ACC112 (cell line): ENCODE results near the gene ZNF197.
"Not testable (repeated sequence)": the region's sequence is repeated elsewhere in the genome, so short reads cannot be mapped to it uniquely, and the experiment has no call there.

Experiments
- H2AFZ ChIP-seq: fragments of 200-600 bp; sonication (generic); one replicate; pipeline ENCODE4 v1.6.0; 2017; ENCODE audit warnings: antibody characterized with exemption, low read length; ENCODE audit not compliant: unreplicated experiment
- H3K27ac ChIP-seq: fragments of 200-600 bp; sonication (generic); 2 replicates; pipeline ENCODE4 v1.5.1; 2014; ENCODE audit warnings: low read depth, mild to moderate bottlenecking, antibody characterized with exemption, low read length, moderate library complexity
- H3K27me3 ChIP-seq: fragments of 200-600 bp; sonication (generic); 2 replicates; pipeline ENCODE4 v1.6.1; 2014; ENCODE audit warnings: mild to moderate bottlenecking, antibody characterized with exemption, low read length, moderate library complexity, mixed read lengths; ENCODE audit not compliant: insufficient read depth
- H3K36me3 ChIP-seq: fragments of 200-600 bp; sonication (generic); 2 replicates; pipeline ENCODE4 v1.6.1; 2016; ENCODE audit warnings: mild to moderate bottlenecking, antibody characterized with exemption, low read length, moderate library complexity, mixed read lengths; ENCODE audit not compliant: insufficient read depth
- H3K4me1 ChIP-seq: fragments of 200-600 bp; sonication (generic); one replicate; pipeline ENCODE4 v1.6.1; 2016; ENCODE audit warnings: low read length, mixed read lengths; ENCODE audit not compliant: insufficient read depth, unreplicated experiment, control insufficient read depth
- H3K4me3 ChIP-seq: fragments of 200-600 bp; sonication (generic); 2 replicates; pipeline ENCODE4 v1.5.1; 2014; ENCODE audit warnings: mild to moderate bottlenecking, low read depth, low read length
- H3K79me2 ChIP-seq: fragments of 200-600 bp; sonication (generic); one replicate; pipeline ENCODE4 v1.6.0; 2016; ENCODE audit warnings: low read length; ENCODE audit not compliant: control insufficient read depth, unreplicated experiment, insufficient read depth

ZNF197 gene

GRCh38 chr3:44624749-44625480, at the start of gene ZNF197:
TSS of gene ZNF197 (plus strand) at chr3:44625036. CDS start at chr3:44629155, 4,119 bp downstream.
- peaks cover 9% of the 10 kb centered on the region for H3K4me1 ChIP-seq
- H3K27me3 ChIP-seq = no peaks in the 10 kb centered on the region
- H3K79me2 ChIP-seq = peaks cover 39% of the 10 kb centered on the region
- H2AFZ ChIP-seq = peak within 1 kb of the TSS; percentile 97
- peaks cover 15% of the 10 kb centered on the region for H3K36me3 ChIP-seq
- H3K27ac ChIP-seq = peak within 1 kb of the TSS; percentile 61
- H3K4me3 ChIP-seq = peak within 1 kb of the TSS; percentile 93

- Histone ChIP-seq H3K4me1 (no peaks in the 10 kb centered on the region), H3K79me2 (no peaks in the 10 kb centered on the region), H3K4me3 (no peak overlapping the region), H3K36me3 (peaks cover 6% of the 10 kb centered on the region; the same call in 1 of the 2 replicates), H3K27me3 (no peaks in the 10 kb centered on the region), H3K27ac (no peak overlapping the region), H2AFZ (no peak overlapping the region)
These were observed 48.2 kb upstream of the ZNF197 start for GRCh38 chr3:44576613-44577012.

GRCh38 chr3:44577354-44577952, 47.4 kb upstream of the ZNF197 start:
- H2AFZ ChIP-seq, H3K27me3 ChIP-seq, H3K4me3 ChIP-seq, H3K36me3 ChIP-seq, H3K4me1 ChIP-seq, H3K27ac ChIP-seq, H3K79me2 ChIP-seq: not testable (repeated sequence)

- H3K4me1 ChIP-seq, H2AFZ ChIP-seq, H3K36me3 ChIP-seq, H3K27ac ChIP-seq, H3K4me3 ChIP-seq, H3K79me2 ChIP-seq, H3K27me3 ChIP-seq: not testable (repeated sequence)
These were observed 46.5 kb upstream of the ZNF197 start for GRCh38 chr3:44578316-44578715.

GRCh38 chr3:44578924-44579515, 45.8 kb upstream of the ZNF197 start:
- H3K27me3 ChIP-seq, H3K4me1 ChIP-seq, H2AFZ ChIP-seq, H3K27ac ChIP-seq, H3K4me3 ChIP-seq, H3K79me2 ChIP-seq, H3K36me3 ChIP-seq: not testable (repeated sequence)

GRCh38 chr3:44579749-44580148, 45.1 kb upstream of the ZNF197 start:
- not testable (repeated sequence) for H3K27me3 ChIP-seq, H3K27ac ChIP-seq, H3K79me2 ChIP-seq, H3K4me1 ChIP-seq, H3K4me3 ChIP-seq, H2AFZ ChIP-seq, H3K36me3 ChIP-seq

- H3K4me3 ChIP-seq, H3K27ac ChIP-seq, H2AFZ ChIP-seq, H3K36me3 ChIP-seq, H3K79me2 ChIP-seq, H3K27me3 ChIP-seq, H3K4me1 ChIP-seq: not testable (repeated sequence)
These were observed 43.9 kb upstream of the ZNF197 start for GRCh38 chr3:44580971-44581370.

GRCh38 chr3:44584646-44585501, 40.0 kb upstream of the ZNF197 start, which contains the start of gene ZNF660:
TSS of gene ZNF660 (plus strand) at chr3:44584964. CDS start at chr3:44594194, 9,230 bp downstream.
- Histone ChIP-seq H3K27me3 (no peaks in the 10 kb centered on the region), H3K4me1 (no peaks in the 10 kb centered on the region), H3K4me3 (peak within 1 kb of the TSS; percentile 85), H3K27ac (peak within 1 kb of the TSS; percentile 66), H3K79me2 (no peaks in the 10 kb centered on the region), H3K36me3 (peaks cover 28% of the 10 kb centered on the region), H2AFZ (peak within 1 kb of the TSS; percentile 97)

- Histone ChIP-seq H3K4me3 (no peak overlapping the region), H3K79me2 (no peaks in the 10 kb centered on the region), H3K4me1 (no peaks in the 10 kb centered on the region), H2AFZ (no peak overlapping the region), H3K36me3 (peaks cover 54% of the 10 kb centered on the region), H3K27ac (no peak overlapping the region), H3K27me3 (no peaks in the 10 kb centered on the region)
These were observed 28.2 kb upstream of the ZNF197 start for GRCh38 chr3:44596621-44597020.

GRCh38 chr3:44601749-44602148, 23.1 kb upstream of the ZNF197 start:
- no peak overlapping the region for H3K27ac ChIP-seq
- no peaks in the 10 kb centered on the region for H3K4me1 ChIP-seq
- H3K4me3 ChIP-seq = no peak overlapping the region
- peaks cover 12% of the 10 kb centered on the region for H3K36me3 ChIP-seq
- H3K79me2 ChIP-seq = no peaks in the 10 kb centered on the region
- H2AFZ ChIP-seq = no peak overlapping the region
- H3K27me3 ChIP-seq = no peaks in the 10 kb centered on the region
